ENCODE measurements around the gene HIVEP2. TPM values are rescaled to one million over a fixed set of nuclear protein-coding genes. Genes with fewer than 3 reads are reported as not detected.

HIVEP2 gene
- polyA plus RNA-seq, 2 of the 4 experiments (the other 2 are of a cell fraction) = 2.2 to 2.6 TPM

DNA sequence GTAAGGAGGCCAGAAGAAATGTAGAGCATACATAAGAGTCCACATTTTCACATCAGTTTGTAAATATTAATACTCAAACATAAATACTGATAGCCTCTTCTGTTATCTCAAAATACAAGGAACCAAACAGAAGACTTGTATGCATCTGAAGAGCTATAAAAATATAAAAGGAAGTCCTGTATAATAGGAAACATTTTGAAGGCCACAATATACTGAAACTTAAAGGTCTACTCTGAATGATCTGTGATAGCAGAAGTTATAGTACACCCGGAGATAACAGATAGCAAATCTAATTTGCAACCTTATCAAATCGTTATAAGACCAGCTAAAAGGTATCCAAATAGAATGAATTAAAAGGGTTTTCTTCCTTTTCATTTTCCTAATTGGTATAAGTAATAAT, 111.2 kb downstream of the HIVEP2 start:
- Histone ChIP-seq H3K4me3 (no peak overlapping the region), H3K4me2 (peak overlapping the region; percentile 68; the same call in 1 of the 3 replicates), H3K4me1 (peaks cover 35% of the 10 kb centered on the region), H3K9me3 (no peaks in the 10 kb centered on the region), H3K27ac (peak overlapping the region; percentile 38 to 74; a peak in 4 of 6 replicates)
- ChIA-PET POLR2A (no interaction called here), CTCF (no interaction called here)
- DNase-seq (ENCODE audit: low read depth in 1 of 2, low spot score in 1 of 2) = no peak
- TF ChIP-seq ZSCAN20 (CRISPR knock-in tag; IDR thresholded peaks at IDR 0.05) (no peak), CEBPB (IDR thresholded peaks at IDR 0.05) (no peak), RCOR1 (IDR thresholded peaks at IDR 0.05; ENCODE audit: low read depth, low read length) (no peak), MAFK (IDR thresholded peaks at IDR 0.05; ENCODE audit: partially characterized antibody) (no peak), ELK1 (IDR thresholded peaks at IDR 0.05; ENCODE audit: low read depth, low read length) (no peak), BHLHE40 (IDR thresholded peaks at IDR 0.05; ENCODE audit: low read depth, low read length) (no peak), RFX5 (IDR thresholded peaks at IDR 0.05) (no peak), ZFP36 (IDR thresholded peaks at IDR 0.05; ENCODE audit: borderline replicate concordance, partially characterized antibody) (no peak), REST (IDR thresholded peaks at IDR 0.05) (no peak), CBX8 (IDR thresholded peaks at IDR 0.05) (no peak), CHD2 (IDR thresholded peaks at IDR 0.05; ENCODE audit: low read length, partially characterized antibody) (no peak), JUN (IDR thresholded peaks at IDR 0.05) (no peak)
- TF ChIP-seq, protein P1, sequence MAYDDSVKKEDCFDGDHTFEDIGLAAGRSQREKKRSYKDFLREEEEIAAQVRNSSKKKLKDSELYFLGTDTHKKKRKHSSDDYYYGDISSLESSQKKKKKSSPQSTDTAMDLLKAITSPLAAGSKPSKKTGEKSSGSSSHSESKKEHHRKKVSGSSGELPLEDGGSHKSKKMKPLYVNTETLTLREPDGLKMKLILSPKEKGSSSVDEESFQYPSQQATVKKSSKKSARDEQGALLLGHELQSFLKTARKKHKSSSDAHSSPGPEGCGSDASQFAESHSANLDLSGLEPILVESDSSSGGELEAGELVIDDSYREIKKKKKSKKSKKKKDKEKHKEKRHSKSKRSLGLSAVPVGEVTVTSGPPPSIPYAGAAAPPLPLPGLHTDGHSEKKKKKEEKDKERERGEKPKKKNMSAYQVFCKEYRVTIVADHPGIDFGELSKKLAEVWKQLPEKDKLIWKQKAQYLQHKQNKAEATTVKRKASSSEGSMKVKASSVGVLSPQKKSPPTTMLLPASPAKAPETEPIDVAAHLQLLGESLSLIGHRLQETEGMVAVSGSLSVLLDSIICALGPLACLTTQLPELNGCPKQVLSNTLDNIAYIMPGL (CRISPR knock-in tag; IDR thresholded peaks at IDR 0.05; ENCODE audit: borderline replicate concordance) = no peak
- TF ChIP-seq, protein P2, sequence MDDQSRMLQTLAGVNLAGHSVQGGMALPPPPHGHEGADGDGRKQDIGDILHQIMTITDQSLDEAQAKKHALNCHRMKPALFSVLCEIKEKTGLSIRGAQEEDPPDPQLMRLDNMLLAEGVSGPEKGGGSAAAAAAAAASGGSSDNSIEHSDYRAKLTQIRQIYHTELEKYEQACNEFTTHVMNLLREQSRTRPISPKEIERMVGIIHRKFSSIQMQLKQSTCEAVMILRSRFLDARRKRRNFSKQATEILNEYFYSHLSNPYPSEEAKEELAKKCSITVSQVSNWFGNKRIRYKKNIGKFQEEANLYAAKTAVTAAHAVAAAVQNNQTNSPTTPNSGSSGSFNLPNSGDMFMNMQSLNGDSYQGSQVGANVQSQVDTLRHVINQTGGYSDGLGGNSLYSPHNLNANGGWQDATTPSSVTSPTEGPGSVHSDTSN (IDR thresholded peaks at IDR 0.05) = no peak
- no peak for FAIRE-seq
- no peak for ATAC-seq
- 81% methylated on average over 2 of the region's 2 CpGs for WGBS (ENCODE audit: missing lambda C conversion rate)

DNA sequence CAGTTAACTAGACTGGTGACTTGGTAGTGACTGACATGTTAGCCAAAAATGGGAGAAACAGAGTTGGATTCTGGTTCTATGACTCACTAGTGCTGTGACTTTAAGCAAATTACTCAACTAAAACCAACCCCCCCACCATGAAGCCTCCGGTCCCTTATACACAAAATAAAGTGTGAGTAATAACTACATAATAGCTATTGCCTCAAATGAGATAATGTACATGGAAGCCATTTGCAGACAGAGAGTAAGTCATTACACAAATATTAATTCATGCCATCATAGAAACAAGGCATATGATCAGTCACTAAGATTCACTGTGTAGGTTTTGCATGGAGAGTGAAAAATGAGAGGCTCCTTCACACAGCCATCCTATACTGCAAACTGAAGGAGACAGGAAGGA, 111.9 kb downstream of the HIVEP2 start:
- FAIRE-seq (no peak), DNase-seq (ENCODE audit: low read depth in 1 of 2, low spot score in 1 of 2) (peak in 1 of 2 experiments; percentile 37), ATAC-seq (peak; percentile 72 to 73)
- ChIA-PET POLR2A (no interaction called here), CTCF (interaction anchor here (0.9 kb wide), 1 partner anchor 12 kb away, joined by 4 read pairs; no protein-coding TSS in a partner anchor)
- Histone ChIP-seq H3K4me2 (peak overlapping the region; percentile 68), H3K4me1 (peaks cover 28% of the 10 kb centered on the region), H3K27ac (peak overlapping the region; percentile 38 to 74; a peak in 5 of 6 replicates), H3K4me3 (no peak overlapping the region), H3K9me3 (no peaks in the 10 kb centered on the region)
- TF ChIP-seq HDAC2 (IDR thresholded peaks at IDR 0.05) (no peak), JUNB (IDR thresholded peaks at IDR 0.05) (peak; percentile 64; the same call in 1 of the 2 replicates), KDM1A (IDR thresholded peaks at IDR 0.05; ENCODE audit: low read depth) (no peak), FOSL2 (IDR thresholded peaks at IDR 0.05) (no peak), FOSL2 (CRISPR knock-in tag; IDR thresholded peaks at IDR 0.05) (peak; percentile 78), CEBPB (IDR thresholded peaks at IDR 0.05) (0 out of 4 replicates have a peak, but pooled peaks of 1 of the 2 experiments have one; percentile 22), EP300 (IDR thresholded peaks at IDR 0.05) (0 out of 5 replicates have a peak, but pooled peaks of 1 of the 2 experiments have one; percentile 18)
- 0% methylated on average over 1 of the region's 1 CpG for WGBS (ENCODE audit: missing lambda C conversion rate)
